Measurements from ENCODE around the gene ZNRF3.
"Not testable (repeated sequence)": the region's sequence is repeated elsewhere in the genome, so short reads cannot be mapped to it uniquely, and the experiment has no call there.

The ZNRF3 gene

GRCh38 chr22:28931844-28932567 is 48.6 kb downstream of the ZNRF3 start:
- DNase-seq (ENCODE audit: low spot score): no peak

GRCh38 chr22:28933321-28933720 is 49.9 kb downstream of the ZNRF3 start:
- DNase-seq (ENCODE audit: low spot score): no peak

GRCh38 chr22:28934026-28934425 is 50.7 kb downstream of the ZNRF3 start:
- DNase-seq (ENCODE audit: low spot score): no peak

- DNase-seq (ENCODE audit: low spot score): no peak
Measured at GRCh38 chr22:28935140-28935539, 51.8 kb downstream of the ZNRF3 start.

GRCh38 chr22:28935713-28936112 is 52.3 kb downstream of the ZNRF3 start:
- no peak for DNase-seq (ENCODE audit: low spot score)

GRCh38 chr22:28936200-28936599 is 52.8 kb downstream of the ZNRF3 start:
- DNase-seq (ENCODE audit: low spot score): no peak

- no peak for DNase-seq (ENCODE audit: low spot score)
Measured at GRCh38 chr22:28937206-28938025, 54.0 kb downstream of the ZNRF3 start.

- DNase-seq (ENCODE audit: low spot score): no peak
Measured at GRCh38 chr22:28938286-28938833, 55.0 kb downstream of the ZNRF3 start.

GRCh38 chr22:28939394-28939793 is 56.0 kb downstream of the ZNRF3 start:
- DNase-seq (ENCODE audit: low spot score): no peak

- DNase-seq (ENCODE audit: low spot score): no peak
Measured at GRCh38 chr22:28939932-28940331, 56.6 kb downstream of the ZNRF3 start.

GRCh38 chr22:28940441-28940840 is 57.1 kb downstream of the ZNRF3 start:
- no peak for DNase-seq (ENCODE audit: low spot score)

- DNase-seq (ENCODE audit: low spot score): no peak
Measured at GRCh38 chr22:28942333-28942732, 59.0 kb downstream of the ZNRF3 start.

GRCh38 chr22:28942801-28943500 is 59.6 kb downstream of the ZNRF3 start:
- no peak for DNase-seq (ENCODE audit: low spot score)

- no peak for DNase-seq (ENCODE audit: low spot score)
Measured at GRCh38 chr22:28943501-28943879, 60.1 kb downstream of the ZNRF3 start.

GRCh38 chr22:28947125-28947524 is 63.8 kb downstream of the ZNRF3 start:
- DNase-seq (ENCODE audit: low spot score): no peak

- DNase-seq (ENCODE audit: low spot score): no peak
Measured at GRCh38 chr22:28948424-28948823, 65.1 kb downstream of the ZNRF3 start.

- DNase-seq (ENCODE audit: low spot score): not testable (repeated sequence)
Measured at GRCh38 chr22:28948860-28949551, 65.6 kb downstream of the ZNRF3 start.

GRCh38 chr22:28949788-28950187 is 66.4 kb downstream of the ZNRF3 start:
- no peak for DNase-seq (ENCODE audit: low spot score)

- no peak for DNase-seq (ENCODE audit: low spot score)
Measured at GRCh38 chr22:28950617-28951411, 67.4 kb downstream of the ZNRF3 start.

GRCh38 chr22:28951530-28951929 is 68.2 kb downstream of the ZNRF3 start:
- no peak for DNase-seq (ENCODE audit: low spot score)

- DNase-seq (ENCODE audit: low spot score): no peak
Measured at GRCh38 chr22:28951969-28952521, 68.7 kb downstream of the ZNRF3 start.
